Stimulated activated naive CD4-positive, alpha-beta T cell treated with Interleukin-2 at 50 U/mL for 16 hours (primary cell): ENCODE data around the gene FAM72B.
"Not testable (repeated sequence)": the region's sequence is repeated elsewhere in the genome, so short reads cannot be mapped to it uniquely, and the experiment has no call there.

ENCODE experiments used
- DNase-seq: peaks from one replicate; lab custom pipeline; 2025; lab: John Stamatoyannopoulos, UW

Gene FAM72B

GRCh38 chr1:121152788-121153187 lies 31.4 kb downstream of the FAM72B start:
- DNase-seq: not testable (repeated sequence)

DNA sequence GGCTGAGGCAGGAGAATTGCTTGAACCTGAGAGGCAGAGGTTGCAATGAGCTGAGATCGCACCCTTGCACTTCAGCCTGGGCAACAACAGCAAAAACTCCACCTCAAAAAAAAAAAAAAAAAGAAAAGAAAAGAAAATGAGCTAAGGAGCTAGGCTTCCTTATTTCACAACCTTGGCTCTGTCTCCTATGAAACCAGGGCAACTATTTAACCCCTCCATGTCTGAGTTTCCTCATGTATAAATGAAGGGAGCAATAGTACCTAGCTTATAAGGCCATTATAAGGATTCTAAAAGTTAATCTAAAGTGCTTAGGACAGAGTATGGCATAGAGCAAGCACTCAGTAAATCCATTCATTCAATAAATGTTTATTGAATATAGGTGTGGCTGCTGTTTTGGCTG lies 32.8 kb downstream of the FAM72B start:
- DNase-seq: not testable (repeated sequence)

GRCh38 chr1:121148489-121149190 lies 35.5 kb downstream of the FAM72B start:
- DNase-seq: not testable (repeated sequence)

GRCh38 chr1:121140393-121140792 lies 43.7 kb downstream of the FAM72B start:
- not testable (repeated sequence) for DNase-seq

- DNase-seq: not testable (repeated sequence)
These were observed 52.6 kb downstream of the FAM72B start for GRCh38 chr1:121131494-121131893.

GRCh38 chr1:121118480-121118824 lies 65.7 kb downstream of the FAM72B start:
- not testable (repeated sequence) for DNase-seq
